ENCODE results near the gene NEU2.

NEU2 gene

DNA sequence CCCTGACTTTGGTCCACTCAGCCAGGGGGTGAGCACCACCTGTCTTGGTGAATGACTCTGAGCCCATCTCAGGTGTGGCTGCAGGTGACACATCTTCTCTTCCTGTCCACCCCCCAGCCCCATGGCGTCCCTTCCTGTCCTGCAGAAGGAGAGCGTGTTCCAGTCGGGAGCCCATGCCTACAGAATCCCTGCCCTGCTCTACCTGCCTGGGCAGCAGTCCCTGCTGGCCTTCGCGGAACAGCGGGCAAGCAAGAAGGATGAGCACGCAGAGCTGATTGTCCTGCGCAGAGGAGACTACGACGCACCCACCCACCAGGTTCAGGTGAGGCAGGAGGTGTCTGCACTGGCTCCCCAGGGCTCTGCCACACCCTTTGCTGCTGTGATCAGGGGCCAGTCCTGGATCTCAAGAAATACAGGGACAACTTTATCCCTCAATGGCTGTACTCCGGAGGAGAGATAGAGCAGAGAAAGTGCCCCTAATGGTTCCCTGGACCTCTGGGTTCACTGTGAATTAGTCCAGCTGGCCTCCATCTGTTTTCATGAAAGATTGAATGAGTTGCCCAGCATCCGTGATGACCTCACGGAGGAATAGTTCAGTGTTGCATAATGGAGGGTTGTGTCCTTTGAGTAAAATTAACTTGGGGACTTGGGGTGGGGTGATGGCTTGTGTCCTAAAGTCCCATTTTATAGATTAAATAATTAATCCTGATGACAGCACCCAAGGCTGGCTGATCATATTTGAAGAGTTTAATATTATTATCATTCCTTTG is at the start of gene NEU2:
Gene NEU2 (plus strand): TSS at position 122 of the 770 bp plus-strand sequence. CDS start 0 bp downstream, at position 122.
- no peak for DNase-seq (ENCODE audit: low read depth in 2 of 2)

DNA sequence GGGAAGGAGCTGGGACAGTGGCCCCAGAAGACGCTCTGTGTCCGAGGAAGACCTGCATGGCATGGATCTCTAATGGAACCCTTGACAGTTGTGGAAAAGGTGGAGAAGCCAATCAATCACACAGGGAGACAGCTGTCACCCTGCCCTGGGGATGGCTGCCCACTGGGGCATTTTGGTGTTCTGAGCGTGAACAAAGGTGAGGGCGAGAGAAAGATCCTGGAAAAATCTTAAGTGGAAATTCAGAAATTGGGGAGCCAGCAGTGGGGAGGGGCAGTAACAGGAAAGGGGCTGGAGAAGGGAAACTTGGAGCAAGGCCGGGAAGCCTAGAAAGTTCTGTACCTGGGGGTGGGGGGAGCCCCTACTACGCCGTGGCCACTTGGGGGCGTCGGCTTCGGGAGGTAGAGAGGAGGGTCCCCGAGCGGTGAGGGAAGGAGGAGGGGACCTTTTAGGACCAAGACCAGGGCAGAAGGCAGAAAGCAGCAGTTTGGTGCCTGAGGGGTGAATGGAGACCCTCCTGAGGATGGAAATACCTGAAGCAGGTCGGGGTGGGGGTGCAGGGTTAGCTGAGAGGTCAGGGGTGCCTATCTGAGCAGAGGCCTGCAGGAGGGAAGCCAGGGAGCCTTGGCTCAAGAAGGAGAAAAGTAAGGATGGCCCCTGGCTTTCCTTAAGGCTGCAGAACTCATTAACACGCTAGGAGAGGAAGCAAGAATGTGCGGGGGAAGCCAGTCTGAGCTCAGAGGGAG is 49.4 kb upstream of the NEU2 start:
- DNase-seq (ENCODE audit: low read depth in 2 of 2) = no peak

DNA sequence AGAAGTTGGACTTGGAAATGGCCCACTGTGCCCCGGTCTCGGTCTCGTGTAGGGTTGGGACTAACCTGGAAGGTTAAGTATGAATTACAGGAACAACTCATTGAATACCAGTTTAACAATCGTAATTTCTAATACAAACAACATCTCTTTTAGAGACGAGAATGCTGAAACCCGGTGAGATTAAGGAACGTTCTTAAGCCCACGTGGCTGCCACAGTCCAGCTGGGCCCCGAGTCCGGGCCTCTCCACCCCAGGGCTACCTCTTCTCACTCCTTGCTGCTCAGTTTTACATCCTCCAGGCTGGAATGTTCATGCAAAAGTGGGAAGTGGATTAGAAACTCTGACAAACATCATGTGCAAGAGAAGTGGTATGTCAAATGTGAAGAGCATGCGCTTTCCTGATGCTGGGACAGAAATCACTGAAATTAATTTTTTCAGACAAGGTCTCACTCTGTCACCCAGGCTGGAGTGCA is 48.8 kb upstream of the NEU2 start:
- no peak for DNase-seq (ENCODE audit: low read depth in 2 of 2)

DNA sequence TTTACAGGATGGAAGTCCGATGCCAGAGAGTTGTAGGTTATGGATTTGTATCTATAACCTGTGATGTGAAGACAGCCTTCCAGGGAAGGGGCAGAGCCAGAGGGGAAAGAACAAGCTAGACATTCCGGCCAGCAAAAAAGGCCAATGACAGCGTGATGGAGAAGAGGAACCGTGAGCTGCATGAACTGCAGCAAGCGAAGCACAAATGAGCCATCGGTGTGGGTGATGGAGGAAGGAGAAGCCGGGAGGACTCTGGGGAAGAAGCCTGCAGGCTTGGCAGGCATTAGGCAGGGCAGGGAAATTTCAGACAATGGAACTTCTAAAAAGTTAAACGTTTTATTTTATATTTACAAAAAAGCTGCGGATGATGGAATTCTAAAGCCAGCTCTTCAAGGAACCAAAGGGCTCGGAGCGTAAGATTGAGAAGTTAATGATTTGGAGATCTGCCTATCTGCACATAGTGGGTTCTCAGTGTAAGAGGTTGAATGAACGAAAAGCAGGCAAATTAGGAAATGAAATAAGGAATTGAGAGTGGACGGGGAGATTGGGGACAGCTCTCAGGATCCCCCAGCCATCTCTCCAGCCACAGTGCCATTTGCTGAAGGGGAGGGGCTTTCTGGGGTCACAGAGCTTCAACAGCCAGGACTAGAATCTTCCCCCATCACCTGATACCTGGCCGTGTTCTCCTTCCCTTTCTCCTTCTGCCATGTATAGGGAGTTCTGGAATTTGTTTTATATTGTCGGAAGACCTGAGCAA is 47.8 kb upstream of the NEU2 start:
- DNase-seq (ENCODE audit: low read depth in 2 of 2) = no peak

DNA sequence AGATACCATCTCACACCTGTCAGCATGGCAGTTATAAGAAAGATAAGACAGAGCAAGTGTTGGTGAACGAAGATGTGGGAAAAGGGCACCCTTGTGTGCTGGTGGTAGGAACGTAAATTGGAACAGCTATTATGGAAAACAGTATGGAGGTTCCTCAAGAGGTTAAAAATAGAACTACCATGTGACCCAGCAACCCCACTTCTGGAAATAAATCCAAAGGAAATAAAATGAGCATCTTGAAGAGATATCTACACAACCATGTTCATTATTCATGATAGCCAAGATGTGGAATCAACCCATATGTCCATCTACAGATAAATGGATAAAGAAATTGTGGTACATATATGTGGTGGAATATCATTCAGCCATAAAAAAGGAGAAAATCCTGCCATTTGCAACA is 46.3 kb upstream of the NEU2 start:
- no peak for DNase-seq (ENCODE audit: low read depth in 2 of 2)

DNA sequence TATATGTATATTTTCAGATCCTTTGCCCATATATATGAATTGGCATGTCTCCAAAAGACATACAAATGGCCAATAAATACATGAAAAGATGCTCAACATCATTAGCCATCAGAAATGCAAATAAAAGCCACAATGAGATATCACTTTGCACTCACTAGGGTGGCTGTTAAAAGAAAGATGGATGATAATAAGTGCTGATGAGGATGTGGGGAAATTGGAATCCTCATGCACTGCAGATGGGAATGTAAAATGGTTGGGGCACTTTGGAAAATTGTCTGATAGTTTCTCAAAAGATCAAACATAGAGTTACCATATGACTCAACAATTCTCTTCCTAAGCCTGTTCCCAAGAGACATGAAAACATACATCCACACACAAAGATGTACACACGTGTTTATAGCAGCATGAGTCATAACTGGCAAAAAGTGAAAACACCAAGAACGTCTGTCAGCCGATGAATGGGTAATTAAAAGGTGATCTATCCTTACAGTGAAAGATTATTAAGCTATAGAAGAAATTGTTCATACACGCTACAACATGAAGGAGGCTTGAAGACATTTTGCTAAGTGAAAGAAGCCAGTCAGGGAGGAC is 39.1 kb upstream of the NEU2 start:
- DNase-seq (ENCODE audit: low read depth in 2 of 2) = no peak

DNA sequence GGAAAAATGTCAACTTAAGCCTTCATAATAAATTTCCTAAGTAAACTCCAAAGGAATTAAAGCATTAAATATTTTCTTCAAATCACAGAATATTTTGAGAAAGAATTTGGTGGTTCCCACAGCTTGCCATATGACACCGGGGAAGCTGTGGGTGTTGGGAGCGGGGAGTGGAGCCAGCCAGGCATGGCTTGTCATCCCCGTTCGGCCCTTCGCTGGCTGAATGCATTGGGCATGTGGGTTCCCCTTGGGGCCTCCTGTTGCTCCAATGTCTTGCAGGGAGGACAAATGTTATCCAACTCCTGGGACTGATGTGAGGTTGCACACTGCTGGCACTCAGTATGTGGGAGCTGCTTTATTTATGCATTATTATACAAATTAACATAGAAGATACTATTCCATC is 38.0 kb upstream of the NEU2 start:
- no peak for DNase-seq (ENCODE audit: low read depth in 2 of 2)

DNA sequence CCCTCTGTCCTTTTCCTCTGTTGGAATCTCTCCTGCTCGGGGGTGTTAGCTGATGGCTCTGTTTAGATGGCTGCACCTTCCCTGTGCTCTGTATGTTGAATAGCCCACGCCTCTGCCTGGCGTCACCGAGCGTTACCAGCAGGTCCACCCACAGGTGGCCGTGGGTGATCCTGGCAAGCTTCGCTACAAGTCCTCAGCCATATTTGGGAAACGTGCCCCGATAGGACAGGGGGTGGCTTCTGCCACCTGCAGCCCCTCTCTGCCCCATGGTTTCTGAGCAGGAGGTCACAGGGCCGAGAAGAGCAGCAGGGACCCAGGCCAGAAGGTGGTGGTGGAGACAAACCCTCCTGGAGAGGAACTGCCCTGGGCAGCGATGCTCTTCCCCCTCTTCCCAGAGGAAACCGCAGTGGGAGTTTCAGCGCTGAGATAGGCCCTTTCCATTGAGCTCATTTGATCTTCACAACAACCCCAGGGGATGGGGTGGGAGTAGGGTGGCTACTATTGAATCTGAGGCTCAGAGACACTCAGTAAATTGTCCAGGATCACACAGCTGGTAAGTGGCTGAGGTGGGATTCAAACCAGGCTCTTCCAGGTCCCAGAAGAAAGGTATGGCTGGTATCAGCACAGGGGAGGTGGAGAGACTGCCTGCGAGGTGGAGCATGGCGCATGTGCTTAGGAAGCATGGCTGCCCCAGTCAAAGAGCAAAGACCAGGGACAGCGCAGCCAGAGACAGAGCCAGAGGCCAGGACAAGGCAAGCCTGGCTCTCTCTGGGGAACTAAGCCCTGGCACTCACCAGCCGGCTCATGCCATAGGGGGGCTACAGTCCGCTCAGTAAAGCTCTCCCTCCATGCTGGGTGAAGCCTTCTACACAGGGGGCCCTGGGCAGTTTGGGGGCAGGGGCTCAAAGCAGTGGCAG is 34.5 kb upstream of the NEU2 start:
- no peak for DNase-seq (ENCODE audit: low read depth in 2 of 2)

DNA sequence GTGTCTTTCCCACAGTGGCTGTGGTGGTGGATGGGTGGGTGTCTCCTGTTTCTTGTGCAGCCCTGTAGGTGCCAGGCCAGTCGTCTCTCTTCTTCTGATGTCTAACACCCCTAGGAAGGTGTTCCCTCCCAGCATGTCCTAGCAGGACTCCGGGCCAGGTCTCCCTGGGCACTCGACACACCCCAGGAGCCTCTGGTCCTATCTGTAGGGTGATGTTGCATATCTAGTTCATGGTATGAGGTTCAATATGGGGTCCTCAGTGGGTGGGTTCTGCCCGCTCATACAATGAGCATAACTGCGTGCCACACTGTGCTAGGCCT is 33.8 kb upstream of the NEU2 start:
- DNase-seq (ENCODE audit: low read depth in 2 of 2) = no peak

DNA sequence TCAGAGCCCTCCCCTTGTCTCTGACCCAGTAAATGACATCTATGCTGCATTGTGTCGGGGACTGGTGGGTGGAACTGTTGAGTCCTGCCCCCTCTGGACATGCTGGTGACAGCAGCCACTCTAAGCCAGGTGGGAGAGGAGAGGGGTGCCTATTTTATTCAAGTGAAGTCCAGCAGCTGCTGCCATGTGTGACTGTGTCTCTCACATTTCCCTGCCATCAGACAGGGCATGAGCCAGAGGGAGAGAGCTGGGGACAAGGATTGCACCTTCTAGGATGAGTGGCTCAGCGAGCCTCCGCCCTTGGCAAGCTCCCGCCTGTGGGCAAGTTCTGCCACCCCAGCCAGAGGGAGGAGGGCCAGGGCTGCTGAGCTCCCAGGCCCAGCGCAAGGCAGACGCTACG is 33.1 kb upstream of the NEU2 start:
- DNase-seq (ENCODE audit: low read depth in 2 of 2) = no peak

DNA sequence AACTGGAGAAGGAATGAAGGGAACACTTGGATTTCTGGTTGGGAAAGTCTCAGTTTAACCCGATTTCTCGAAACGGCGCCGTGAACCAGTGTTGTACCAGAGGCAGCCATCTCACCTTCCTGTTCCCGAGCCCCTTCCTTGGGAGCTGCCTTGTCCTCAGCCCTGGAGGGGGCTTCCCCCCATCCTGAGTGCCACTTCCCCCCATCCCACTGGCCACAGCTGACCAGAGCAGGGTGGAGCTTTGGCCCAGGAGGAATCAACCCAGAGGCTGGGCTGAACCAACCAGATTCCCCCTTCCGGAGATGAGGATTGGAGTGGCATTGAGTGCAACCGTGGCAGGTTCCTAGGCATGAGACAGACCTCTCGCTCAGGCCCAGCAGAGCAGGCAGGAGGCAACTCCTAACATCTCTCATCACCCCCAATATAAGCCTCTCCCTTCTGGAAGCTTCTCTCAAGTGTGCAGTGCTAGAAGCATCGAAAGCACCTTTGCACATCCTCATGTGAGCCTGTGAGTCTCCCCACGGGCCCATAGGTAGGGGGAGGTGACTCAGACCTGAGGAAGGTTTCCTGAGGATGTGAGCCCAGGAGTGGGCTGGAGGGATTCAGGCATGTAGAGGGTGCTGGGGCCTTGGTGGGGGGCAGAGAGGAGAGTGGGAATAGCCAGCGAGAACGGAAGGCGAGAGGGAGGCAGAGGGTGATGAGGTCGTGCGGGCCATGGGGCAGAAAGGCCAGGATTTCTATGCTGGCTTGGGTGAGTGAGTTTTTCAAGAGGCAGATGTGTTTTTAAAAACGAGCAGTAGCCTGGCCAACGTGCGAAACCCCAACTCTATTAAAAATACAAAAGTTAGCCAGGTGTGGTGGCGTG is 31.4 kb upstream of the NEU2 start:
- no peak for DNase-seq (ENCODE audit: low read depth in 2 of 2)

DNA sequence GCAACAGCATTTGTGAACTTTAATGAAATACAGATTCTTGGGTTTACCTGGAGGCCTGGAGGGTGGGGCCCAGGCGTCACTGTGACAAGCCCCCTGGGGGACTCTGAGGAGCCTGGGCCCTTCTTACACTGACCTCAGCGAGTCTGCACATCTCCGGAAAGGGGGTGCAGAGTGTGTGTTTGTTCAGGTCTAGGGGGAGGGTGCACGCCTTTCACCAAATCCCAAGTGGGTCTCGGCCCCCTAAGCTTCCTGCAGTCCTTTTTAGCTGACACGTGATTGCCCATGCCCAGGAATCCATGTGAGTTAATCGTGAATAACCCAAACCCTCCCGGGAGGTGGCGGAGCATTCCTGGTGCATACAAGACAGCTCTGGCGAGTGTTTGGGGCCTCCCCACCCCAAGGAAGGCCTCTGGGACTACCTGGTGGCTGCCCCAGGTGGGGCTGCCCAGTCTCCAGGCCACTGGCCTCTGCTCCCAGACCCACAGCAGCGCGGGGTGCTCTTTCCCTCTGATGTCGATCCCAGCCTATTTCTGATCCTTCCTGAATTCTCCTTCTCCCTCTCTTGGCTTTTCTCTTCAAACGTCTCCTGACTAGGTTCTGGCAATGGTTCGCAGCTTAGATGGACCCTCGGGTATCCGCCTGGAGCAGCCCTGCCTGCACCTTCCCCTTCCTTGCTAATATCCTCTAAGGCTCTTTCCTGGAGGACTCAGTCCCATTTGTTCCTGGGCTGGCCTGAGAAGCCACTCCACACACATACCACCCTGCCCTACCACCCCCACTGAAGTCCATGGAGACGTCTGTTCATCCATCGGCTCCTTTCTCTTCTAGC is 29.4 kb upstream of the NEU2 start:
- DNase-seq (ENCODE audit: low read depth in 2 of 2) = no peak

DNA sequence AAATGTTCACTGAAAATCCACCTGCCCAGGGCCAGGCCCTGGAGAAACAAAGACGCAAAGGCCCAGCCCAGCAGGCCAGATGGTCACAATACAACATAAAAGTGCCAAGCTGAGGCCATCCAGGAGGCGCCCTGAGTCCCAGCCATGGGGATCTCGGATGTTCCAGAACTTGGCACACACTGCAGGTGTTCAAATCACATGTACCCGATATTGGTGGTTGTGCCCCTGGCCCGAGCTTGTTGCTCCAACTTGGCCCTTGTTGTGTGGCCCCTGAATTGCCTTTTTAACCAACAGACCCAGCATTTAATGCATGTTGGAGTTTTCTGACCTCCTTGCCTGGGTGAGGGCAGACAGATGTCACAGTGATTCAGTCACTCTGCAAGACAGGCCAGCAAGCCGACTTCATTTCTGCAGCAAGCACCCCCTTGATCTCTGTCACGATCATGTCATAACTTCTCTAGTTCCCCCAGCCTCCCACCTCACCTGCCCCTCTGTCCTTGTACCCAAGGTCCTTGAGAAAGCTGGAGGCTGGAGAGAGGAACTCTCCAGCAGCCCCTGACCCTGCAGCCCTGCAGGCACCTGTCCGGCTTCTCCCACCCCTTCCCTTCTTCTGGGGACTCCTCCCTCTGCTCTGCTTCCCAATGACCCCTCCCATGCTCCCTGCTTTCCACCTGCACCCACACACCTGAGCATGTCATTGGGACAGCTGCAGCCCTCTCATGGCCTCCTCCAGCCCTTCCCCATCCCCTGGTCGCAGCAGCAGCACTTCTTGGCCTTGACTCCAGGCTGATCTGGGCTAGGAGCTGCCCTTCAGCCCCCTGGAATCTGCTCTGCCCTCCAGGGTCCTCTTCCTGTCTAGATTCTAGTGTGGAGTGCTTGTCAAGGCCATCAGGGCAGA is 28.6 kb upstream of the NEU2 start:
- DNase-seq (ENCODE audit: low read depth in 2 of 2) = no peak

DNA sequence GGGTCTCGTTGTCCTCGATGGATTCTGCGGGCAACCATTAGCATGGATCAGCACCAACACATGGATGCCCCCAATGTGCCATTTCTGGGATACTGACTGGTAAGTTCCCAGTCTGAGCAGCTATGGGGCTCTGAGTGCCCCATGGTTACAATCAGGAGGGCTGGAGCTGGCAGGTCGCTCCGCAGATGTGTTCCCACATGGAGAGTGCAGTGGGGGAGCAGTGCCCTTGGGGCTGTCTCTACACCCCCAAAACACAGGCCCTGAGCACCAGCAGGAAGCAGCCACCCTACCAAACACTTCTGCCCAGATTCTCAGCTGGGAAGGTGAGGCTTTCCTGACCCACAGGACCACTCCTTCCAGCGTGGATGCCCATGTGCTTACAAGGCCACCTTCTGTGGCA is 27.4 kb upstream of the NEU2 start:
- no peak for DNase-seq (ENCODE audit: low read depth in 2 of 2)

DNA sequence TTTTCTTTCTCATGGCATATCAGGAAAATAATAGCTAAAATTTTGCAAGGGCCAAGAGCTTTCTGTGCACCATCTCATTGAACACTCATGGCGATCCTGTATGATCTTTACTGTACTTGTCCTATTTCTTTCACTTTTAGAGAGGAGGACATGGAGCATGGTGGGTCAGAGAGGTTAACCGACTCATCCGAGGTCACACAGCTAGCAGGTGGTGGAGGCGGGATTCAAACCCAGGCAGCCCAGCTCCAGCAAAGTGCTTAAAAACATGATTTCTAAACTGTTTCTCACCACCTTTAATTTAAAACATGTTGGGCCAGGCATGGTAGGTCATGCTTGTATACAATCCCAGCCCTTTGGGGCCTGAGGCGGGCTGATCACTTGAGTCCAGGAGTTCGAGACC is 25.8 kb upstream of the NEU2 start:
- DNase-seq (ENCODE audit: low read depth in 2 of 2) = no peak

DNA sequence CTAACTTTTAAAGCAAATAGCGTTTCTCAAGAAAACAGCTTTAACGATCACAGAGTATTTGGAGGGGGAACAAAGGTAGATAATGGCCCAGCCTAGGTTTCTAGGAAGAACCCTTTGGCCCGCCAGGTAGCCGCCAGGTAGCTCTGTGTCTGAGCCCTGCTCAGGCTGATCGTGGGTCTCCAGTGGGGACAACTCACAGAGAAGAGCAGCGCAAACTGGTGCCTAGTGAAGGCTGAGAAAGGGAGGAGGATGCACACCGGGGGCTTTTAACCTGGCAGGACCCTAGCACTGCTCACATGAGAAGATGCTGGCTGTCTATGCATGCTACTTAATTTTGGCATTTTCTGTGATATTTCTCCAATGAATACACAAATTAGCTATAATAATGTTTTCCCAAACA is 25.2 kb upstream of the NEU2 start:
- DNase-seq (ENCODE audit: low read depth in 2 of 2) = no peak

DNA sequence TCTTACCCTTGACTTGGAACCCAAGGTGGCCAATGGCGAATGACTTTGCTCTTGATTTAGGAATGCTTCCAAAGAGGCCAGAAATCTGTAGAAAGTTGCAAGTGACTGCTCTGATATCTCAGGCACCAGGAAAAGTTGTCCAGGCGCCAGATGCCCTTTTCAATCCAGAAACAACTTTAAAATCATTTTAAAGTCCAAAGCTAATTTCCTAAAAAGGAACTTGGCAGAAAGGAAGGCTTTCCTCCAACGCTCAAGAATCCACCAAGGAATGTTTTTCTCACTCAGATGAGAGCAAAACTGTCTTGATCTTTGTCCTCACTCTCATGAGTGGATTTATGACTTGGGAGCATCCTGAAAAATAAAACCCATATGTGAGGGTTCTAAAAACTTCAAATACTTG is 24.7 kb upstream of the NEU2 start:
- no peak for DNase-seq (ENCODE audit: low read depth in 2 of 2)

DNA sequence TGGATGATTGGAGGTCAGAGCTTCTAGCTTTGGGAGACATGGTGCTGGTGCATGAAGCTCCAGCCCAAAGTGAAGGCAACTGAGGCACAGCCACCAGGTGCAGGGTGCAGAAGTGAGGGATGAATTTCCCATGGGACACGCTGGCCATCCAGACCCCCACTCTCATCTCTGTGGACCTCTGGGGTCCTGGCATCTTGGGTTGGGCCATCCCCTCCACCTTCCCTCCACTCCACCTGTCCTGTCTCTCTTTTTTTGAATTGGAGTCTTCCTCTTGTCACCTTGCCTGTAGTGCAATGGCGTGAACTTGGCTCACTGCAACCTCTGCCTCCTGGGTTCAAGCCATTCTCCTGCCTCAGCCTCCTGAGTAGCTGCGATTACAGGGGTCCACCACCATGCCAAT is 22.8 kb upstream of the NEU2 start:
- DNase-seq (ENCODE audit: low read depth in 2 of 2) = no peak
